ENCODE results near the gene GARRE1.
A peak's percentile ranks its signal among the peaks of the same experiment; 100 is the strongest.
"Not testable (repeated sequence)": the region's sequence is repeated elsewhere in the genome, so short reads cannot be mapped to it uniquely, and the experiment has no call there.

The GARRE1 gene, protein sequence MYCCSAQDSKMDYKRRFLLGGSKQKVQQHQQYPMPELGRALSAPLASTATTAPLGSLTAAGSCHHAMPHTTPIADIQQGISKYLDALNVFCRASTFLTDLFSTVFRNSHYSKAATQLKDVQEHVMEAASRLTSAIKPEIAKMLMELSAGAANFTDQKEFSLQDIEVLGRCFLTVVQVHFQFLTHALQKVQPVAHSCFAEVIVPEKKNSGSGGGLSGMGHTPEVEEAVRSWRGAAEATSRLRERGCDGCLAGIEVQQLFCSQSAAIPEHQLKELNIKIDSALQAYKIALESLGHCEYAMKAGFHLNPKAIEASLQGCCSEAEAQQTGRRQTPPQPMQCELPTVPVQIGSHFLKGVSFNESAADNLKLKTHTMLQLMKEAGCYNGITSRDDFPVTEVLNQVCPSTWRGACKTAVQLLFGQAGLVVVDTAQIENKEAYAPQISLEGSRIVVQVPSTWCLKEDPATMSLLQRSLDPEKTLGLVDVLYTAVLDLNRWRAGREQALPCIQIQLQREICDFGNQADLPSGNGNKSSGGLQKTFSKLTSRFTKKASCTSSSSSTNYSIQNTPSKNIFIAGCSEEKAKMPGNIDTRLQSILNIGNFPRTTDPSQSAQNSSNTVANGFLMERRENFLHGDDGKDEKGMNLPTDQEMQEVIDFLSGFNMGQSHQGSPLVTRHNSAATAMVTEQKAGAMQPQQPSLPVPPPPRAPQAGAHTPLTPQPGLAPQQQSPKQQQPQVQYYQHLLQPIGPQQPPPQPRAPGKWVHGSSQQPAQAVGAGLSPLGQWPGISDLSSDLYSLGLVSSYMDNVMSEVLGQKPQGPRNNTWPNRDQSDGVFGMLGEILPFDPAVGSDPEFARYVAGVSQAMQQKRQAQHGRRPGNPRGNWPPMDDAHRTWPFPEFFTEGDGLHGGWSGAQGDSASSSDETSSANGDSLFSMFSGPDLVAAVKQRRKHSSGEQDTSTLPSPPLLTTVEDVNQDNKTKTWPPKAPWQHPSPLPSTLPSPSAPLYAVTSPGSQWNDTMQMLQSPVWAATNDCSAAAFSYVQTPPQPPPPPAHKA (N-terminal part only)

DNA sequence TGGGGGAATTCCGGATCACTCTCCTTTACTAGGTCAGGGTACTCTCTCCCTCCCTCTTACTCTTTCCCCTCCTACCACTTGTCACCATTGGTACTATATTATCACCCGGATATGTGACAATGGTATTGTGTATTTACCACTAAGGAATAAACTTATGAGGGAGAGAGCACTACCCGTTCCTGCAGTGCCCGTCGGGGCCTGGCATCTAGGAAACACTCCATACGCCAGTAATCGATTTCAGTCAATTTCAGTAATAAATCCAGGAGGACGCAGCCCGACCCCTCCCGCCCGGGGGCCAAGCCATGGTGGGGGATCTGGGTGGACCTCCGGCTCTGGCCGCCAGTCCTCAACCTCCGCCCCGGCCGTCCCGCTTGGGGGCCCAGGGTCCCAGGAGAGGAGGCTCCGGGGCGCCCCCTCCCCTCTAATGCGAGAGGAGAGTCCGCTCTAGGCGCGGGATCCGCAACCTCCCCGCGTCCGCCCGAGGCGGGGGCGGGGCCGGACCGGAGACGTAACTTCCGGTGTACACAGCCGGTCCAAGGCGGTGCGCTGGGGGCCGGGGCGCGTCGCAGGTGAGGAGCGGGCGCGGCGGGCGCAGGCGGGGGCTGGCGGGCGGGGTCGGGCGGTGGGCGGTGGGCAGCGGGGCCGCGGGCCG is at the start of gene GARRE1:
Gene GARRE1 (plus strand): TSS at position 509 of the 652 bp plus-strand sequence. CDS start 45,920 bp downstream, outside the sequence.
- peak; percentile 94 for DNase-seq (ENCODE audit: low spot score)

DNA sequence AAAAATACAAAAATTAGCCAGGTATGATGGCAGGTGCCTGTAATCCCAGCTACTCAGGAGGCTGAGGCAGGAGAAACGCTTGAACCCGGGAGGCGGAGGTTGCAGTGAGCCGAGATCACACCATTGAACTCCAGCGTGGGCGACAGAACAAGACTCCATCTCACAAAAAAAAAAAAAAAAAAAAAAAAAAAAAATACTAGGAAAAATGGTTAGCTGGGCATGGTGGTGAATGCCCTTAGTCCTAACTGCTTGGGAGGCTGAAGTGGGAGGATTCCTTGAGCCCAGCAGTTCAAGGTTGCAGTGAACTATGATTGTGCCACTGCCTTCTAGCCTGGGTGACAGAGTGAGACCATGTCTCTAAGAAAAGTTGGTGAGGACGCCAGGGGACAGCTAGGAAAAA is 49.0 kb upstream of the GARRE1 start:
- DNase-seq (ENCODE audit: low spot score), result not testable (repeated sequence)

DNA sequence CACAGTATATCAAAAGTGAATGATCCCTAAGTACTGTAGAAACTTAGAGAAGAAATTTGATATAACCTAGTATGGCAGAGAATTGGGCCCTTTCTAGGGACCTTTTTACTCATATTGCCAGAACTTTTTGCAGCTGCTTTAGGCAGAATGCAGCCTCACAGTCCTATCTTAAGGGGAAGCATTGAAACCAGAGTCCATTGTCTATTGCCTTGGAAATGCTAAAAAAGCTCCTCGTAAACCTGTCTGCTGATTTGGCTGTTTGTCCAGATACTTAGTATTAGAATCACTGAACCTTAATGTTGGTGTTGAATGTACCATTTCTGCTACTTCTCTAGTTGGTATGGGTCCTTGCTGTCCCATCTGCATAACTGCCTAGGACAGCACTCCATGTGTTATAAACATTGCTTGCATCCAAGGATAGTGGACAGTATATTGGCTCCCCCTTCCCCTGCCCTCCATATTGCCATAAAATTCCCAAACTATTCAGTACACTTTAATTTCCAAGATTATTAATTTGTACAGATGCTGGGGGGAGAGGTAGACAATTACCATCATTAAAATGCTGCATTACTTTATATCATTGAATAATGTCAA is 46.0 kb upstream of the GARRE1 start:
- no peak for DNase-seq (ENCODE audit: low spot score)

DNA sequence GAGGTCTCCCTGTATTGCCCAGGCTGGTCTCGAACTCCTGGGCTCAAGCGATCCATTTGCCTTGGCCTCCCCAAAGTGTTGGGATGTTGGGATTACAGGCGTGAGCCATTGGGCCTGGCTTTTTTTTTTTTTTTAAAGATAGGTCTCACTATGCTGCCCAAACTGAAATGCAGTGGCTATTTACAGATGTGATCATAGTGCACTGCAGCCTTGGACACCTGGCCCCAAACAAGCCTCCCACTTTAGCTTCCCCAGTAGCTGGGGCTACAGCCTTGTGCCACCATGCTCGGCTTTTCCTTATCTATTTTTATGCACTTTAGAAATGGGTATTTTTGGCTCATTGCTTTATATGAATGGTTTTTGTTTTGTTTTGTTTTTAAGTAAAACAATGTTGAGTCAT is 44.6 kb upstream of the GARRE1 start:
- no peak for DNase-seq (ENCODE audit: low spot score)

DNA sequence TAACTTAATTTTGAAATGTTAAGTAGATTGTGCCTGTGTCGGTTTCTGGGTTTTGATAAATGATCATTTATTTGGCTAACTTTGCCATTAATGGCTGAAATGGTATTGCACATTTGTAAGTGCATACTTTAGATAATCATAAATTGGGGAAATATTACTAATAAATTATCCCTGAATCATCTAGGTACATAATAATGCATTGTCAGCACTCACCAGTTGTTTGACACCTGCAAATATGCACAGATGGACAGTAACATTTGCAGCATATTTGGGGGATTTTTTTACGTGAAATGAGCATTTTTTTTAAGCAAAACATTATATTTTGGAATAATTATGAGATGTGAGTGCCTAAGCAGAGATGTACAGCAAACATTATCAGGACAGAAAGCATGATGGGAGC is 41.1 kb upstream of the GARRE1 start:
- DNase-seq (ENCODE audit: low spot score), result no peak

DNA sequence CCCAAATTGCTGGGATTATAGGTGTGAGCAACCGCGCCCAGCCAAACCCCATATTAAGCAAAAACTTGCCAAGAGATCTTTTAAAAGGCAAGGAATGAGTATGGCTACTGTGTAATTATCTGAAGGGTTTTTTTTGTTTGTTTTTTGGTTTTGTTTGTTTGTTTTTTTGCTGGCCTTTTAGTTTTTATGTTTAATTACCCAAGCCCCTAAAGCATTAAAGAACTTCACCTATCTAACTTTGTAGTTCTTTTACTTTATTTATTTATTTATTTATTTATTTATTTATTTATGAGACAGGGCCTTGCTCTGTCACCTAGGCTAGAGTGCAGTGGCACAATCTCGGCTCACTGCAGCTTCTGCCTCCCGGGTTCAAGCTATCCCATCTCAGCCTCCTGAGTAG is 40.3 kb upstream of the GARRE1 start:
- no peak for DNase-seq (ENCODE audit: low spot score)

DNA sequence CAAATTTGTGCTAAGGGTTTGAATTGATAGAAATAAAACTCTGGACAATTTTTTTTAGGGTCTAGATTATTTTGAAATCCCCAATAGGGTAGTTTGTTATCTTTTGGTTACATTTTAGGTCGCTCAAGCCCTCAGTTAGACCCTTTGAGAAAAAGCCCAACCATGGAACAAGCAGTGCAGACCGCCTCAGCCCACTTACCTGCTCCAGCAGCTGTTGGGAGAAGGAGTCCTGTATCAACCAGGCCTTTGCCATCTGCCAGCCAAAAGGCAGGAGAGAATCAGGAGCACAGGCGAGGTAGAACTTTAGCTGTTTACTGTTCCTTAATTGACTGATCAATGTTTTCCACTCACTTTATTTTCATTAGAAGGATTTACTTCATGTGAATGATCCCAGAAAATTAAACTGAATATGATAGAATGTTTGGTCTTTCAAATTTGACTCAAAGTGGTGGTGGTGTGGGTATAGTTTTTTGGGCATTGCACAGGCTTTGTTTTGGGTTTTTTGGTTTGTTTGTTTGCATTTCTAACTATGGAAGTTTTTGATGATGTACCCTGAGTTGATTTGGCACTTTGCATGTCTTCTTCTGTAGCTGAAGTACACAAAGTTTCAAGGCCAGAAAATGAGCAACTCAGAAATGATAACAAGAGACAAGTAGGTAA is 39.2 kb upstream of the GARRE1 start:
- DNase-seq (ENCODE audit: low spot score), result no peak

DNA sequence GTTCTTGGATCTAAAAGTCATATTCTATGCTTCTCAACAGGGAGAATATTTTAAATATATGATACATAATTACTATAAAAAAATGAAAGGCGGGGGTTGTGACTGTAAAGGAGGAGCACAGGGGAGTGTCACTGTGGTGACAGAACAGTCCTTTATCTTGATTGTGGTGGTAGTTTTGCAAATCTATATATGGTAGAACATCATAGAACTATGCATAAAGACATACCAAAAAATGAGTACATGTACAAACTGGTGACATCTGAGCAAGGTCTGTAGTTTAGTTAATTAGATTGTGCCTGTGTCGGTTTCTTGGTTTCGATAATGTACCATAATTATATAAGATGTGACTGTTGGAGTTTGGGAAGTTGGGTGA is 38.7 kb upstream of the GARRE1 start:
- no peak for DNase-seq (ENCODE audit: low spot score)

DNA sequence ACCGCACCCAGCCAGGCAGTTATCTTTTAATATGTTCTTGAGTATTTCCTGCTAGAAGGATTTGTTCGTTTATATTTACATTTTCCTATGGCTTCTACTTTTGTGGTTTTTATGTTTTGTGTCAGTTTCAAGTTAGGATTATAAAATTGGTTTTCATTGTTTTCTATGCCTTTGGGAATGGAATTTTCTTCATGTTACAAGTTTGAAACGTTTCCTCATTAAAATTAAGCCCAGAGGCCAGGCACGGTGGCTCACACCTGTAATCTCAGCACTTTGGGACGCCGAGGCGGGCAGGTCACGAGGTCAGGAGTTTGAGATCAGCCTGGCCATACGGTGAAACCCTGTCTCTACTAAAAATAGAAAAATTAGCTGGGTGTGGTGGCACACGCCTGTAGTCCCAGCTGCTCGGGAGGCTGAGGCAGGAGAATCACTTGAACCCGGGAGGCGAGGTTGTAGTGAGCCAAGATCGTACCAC is 37.6 kb upstream of the GARRE1 start:
- DNase-seq (ENCODE audit: low spot score), result not testable (repeated sequence)

DNA sequence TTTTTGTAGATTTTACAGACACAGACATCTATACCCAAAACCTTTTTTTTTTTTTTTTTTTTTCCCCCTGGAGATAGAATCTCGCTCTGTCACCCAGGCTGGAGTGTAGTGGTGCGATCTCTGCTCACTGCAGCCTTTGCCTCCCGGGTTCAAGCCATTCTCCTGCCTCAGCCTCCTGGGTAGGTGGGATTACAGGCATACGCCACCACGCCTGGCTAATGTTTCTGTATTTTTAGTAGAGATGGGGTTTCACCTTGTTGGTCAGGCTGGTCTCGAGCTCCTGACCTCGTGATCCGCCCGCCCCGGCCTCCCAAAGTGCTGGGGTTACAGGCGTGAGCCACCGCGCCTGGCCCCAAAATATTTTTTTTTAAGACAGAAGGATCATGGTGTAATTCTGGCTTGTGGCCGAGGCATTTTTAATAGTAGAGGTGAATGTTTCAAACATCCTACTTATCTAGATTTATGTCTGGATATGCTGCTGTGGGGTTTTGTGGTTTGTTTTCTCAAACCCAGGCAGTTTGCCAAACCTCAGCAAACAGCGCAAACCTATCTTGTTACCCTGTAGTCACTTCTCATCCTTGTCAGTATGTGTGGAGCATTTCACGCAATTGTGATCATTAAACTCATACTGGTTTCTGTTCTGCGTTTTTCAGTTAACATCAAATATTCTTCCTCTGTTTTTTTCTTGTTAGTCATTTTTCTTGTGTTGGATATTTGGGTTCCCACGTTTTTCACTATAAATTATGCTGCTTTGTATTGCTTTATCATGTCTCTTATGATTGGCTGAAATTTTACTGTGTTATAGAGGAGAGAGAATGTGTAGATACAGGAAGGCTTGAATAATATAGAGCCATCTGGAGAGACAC is 36.2 kb upstream of the GARRE1 start:
- no peak for DNase-seq (ENCODE audit: low spot score)

DNA sequence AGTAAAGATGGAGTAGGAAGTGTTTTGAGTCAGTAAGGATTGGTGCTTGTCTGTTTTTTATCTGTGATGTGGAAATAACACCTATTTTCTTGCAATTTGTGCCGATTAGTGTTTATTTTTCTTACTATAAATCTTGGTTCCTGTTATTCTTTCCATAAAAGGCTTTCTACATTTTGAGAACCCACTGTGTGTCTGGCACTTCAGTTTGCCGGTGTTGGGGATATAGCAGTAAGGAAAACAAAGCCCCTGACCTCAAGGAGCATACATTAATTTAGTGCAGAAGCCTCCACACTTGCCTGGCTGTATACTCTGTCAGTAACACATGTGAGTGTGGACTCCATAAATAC is 35.6 kb upstream of the GARRE1 start:
- no peak for DNase-seq (ENCODE audit: low spot score)

DNA sequence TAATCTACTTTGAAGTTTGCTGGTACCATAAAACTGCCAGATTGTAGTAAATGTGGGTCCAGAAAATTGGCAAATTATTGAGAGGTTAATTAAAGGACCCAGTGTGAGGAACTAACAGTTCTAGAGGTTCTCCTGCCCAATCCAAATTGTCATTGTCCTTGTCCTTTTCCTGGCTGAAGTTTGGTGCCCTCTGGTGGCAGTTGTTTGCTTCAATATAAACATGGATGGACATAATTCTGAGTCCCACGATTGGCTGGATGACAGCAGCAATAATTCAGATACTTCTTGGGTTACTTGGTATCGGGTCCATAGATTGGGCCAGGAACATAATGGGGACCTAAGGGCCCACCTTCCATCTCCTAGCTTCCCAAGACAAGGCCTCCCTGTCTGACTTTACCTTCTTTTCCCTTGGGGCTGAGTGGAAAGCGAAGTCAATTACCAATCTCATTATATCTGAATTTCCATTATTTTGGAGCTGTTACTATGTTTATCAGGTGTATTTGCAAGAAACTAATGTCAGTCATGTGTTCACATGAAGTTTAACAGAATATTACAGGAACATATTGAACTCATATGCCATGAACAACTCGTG is 33.8 kb upstream of the GARRE1 start:
- peak; percentile 60 for DNase-seq (ENCODE audit: low spot score)

DNA sequence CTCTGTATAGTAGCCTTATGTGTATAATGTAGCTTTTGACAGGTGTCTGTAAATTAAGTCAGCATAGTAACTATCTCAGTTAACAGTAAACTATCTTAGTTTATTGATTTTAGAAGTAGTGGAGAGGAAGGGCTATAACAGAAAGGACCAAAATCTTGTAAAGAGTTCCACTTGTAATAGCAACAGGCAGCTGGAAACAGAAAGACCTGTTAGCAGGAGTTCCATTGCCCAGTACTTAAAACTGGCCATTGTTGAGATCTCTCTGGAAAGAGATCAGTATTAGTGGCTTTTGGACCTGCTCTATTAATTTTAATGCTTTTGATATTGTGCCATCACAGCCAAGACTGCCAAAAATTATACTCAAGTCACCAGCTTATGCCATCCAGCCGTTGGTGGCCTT is 32.0 kb upstream of the GARRE1 start:
- no peak for DNase-seq (ENCODE audit: low spot score)

DNA sequence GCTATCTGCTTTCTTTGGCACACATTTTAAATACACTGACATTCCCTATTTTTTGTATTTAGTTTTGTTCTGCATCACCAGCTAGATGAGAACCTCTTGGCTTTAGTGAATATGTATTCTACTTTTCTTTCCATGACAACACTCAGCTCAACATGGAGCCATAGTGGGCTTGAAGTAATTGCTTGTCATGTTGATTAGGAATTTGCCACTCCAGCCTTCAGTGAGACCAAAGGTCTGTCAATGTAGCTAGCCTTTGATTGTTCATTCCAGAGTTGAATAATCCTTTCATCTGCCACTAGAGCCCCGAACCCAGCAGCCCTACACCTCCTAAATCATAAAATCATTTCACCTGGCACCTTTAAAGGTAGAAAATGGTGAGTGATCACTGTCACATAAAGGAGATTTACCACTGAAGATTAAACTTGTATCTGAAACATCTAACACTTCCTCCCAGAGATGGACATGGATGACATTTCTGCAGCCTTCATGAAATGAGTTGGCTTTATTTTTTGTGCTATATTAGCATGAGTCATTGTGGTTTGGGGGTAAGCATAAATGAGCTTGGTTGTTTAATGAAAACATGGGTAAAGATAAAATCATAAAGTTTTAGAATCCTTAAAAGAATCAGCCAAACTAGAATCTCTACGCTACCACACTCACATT is 29.2 kb upstream of the GARRE1 start:
- DNase-seq (ENCODE audit: low spot score), result peak; percentile 40

DNA sequence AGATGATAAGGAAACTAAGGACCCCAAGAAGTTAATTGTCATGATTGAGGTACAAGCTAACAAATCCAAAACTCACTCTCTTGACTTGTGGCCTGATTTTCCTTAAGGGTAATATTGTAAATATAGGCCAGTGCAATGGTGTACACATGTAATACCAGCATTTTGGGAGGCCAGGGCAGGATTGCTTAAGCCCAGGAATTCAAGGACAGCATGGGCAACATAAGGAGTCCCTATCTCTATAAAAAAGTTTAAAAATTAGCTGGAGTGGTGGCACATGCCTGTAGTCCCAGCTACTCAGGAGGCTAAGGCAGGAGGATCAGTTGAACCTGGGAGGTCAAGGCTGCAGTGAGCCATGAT is 28.7 kb upstream of the GARRE1 start:
- no peak for DNase-seq (ENCODE audit: low spot score)

DNA sequence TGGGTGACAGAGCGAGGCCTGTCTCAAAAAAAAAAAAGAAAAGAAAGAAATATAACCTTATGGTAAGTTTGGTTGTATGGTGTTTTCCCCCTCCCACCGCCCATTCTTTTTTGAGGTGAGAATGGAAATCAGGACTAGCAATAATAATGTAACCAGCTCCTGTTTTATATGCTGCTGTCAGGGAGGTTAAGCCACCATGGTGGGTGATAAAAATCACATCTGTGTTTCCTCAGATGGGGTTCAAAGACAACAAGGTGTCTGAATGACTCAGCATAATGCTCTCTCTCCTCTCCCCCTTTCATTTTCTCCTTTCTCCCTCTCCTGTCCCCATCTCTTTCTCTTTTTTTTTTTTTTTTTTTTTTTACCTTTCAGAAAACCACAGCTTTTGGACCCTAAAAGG is 28.3 kb upstream of the GARRE1 start:
- no peak for DNase-seq (ENCODE audit: low spot score)

DNA sequence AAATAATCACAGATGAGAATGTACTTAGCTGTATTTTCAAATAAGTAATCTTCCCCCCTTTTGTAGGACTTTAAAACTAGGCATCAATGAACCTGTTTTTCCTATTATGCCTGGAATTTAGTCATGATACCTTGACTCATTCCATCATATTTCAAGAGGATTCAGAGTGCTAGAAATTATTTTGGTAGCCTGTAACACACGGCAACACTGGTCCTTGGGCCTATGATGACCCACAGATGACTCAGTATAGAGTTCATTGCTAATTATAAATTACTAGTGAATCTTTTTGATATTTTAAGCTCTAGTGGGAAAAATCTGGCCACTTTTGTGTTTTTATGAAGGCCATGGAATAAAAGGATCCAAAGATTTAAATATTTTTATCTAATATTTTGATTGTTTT is 26.0 kb upstream of the GARRE1 start:
- no peak for DNase-seq (ENCODE audit: low spot score)

DNA sequence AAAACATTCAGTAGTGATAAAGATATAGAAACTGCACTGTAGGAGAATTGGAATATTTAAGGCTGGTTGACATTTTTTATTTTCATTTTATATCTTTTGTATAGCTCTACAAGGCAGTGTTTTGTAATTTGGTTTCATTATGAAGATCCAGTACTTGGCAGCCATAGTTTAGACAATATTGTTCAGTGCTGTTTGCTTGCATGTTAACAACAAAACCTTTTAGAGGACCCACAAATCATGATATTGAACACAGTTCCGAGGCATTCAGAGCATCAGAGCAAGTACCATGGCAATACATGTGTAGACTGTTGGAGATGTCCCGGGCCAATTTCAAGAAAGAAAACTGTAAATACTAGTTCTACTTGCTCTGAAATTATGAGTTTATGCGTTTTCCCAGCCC is 25.6 kb upstream of the GARRE1 start:
- DNase-seq (ENCODE audit: low spot score), result no peak

DNA sequence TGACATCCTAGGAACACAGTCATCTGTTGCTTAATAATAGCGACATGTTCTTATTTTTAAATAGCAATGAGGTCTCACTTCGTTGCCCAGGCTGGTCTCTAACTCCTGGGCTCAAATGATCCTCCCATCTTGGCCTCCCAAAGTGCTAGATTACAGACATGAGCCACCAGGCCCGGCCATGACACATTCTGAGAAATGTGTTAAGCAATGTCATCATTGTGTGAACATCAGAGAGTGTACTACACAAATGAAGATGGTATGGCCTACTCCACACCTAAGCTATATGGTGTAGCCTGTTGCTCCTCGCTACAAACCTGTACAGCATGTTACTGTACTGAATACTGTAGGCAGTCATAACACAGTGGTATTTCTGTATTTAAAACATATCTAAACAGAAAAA is 24.6 kb upstream of the GARRE1 start:
- no peak for DNase-seq (ENCODE audit: low spot score)

DNA sequence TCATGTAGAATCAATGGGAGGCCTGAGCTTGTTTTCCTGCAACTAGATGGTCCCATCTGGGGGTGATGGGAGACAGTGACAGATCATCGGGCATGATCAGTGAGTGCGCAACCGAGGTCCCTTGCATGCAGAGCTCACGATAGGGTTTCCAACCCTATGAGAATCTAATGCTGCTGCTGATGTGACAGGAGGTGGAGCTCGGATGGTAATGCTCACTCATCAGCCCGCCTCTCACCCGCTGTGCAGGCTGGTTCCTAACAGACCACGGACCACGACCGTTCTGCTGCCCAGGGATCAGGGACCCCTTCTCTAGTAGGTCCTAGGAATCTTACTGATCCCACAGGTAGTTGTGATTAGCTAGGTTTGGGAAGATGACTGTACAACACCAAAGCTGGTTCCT is 23.5 kb upstream of the GARRE1 start:
- no peak for DNase-seq (ENCODE audit: low spot score)
